Measurements from ENCODE around the gene JAK3.
"Not testable (repeated sequence)": the region's sequence is repeated elsewhere in the genome, so short reads cannot be mapped to it uniquely, and the experiment has no call there.

JAK3 gene

DNA sequence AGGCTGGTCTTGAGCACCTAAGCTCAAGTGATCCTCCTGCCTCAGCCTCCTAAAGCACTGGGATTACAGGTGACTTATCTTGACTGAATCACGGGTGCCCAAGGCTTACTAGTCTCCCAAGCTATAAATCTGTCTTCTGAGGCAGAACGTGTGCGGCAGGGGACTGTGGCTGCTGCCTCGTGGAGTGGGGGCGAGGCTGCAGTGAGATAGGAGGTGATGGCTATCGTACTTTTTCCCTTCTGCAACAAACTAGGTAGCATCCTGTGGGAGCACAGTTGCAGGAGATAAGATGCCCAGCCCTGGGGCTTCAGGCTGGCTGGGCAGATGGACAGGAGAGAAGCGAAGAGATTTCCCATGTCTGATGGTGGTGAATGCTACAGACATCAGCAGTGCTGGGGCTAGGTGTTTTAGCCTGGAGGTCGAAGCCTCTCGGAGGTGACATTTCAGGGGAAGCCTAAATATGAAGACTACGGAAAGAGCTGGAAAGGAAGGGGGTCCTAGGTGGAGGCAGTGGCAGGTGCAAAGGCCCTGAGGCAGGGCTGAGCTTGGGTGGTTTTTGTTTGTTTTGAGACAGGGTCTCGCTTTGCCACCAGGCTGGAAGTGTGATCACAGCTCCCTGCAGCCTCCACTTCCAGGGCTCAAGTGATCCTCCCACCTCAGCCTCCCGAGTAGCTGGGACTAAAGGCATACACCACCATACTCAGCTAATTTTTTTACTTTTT, 45.5 kb downstream of the JAK3 start:
- DNase-seq = no peak

DNA sequence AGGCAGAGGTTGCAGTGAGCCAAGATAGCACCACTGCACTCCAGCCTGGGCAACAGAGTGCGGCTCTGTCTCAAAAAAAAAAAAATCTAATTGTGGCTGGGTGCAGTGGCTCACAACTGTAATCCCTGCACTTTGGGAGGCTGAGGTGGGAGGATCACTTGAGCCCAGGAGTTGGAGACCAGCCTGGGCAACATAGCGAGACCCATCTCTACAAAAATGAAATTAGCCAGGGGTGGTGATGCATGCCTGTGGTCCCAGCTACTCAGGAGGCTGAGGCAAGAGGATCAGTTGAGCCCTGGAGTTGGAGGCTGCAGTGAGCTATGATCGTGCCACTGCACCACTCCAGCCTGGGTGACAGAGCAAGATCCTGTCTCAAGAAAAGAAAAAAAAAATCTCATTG, 49.2 kb downstream of the JAK3 start:
- DNase-seq = not testable (repeated sequence)

DNA sequence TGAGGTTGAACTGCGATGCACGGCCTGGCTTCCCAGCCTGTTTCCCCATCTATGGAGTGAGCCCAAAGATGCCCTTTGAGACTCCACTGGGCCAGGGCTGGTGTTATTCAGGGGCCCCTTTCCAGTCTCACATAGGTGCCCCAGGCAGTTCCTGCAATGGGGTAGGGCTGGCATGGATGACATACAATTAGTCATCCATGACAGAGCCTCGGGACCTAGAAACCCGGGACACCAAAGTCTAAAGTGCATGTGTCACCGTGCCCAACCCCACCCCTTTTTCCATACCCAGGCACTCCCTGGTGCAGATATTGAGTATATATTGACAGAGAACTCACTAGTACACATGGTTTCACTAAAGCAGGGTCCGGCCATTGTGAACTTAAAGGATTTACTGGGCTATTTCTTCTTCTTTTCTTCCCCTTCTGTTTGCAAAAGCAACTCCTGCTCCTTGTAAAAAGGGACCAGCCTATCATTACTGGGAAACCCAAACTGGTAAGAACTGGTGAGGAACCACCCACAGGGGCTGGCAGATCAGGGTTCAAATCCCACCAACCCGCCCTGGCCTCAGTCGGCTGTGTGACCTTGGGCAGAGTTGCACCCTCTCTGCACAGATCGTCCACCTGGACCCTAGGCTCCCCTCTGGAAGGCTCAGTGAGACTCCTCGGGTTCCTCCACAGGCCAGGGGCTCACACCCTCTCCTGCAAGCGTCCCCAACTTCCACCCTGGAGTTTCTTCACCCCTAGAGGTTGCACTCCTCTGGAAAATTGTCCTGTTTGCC, 50.2 kb downstream of the JAK3 start:
- DNase-seq = peak; percentile 14

GRCh38 chr19:17796838-17797423, 50.9 kb downstream of the JAK3 start:
- no peak for DNase-seq

- no peak for DNase-seq
Observed at GRCh38 chr19:17796013-17796837, 51.6 kb downstream of the JAK3 start.

DNA sequence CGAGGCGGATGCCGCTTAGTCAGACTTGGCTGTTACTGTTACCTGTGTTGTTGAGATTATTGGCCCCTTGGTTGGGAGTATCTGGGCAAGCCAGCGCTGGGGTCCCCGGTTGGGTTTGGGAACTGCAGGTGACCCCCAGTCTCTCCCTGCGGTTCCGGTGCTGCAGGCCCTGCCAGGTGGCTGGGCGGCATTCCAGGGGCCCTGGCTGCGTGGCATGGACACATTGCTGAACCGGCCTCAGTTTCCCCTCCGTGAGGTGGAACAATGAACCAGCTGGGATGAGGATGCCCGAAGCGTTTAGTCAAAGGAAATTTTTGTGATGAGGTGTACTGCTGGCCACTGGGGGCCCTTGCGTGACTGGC, 52.3 kb downstream of the JAK3 start:
- no peak for DNase-seq

GRCh38 chr19:17794731-17795494, 52.9 kb downstream of the JAK3 start, which contains the start of gene B3GNT3:
TSS of gene B3GNT3 (plus strand) at chr19:17795138. CDS start at chr19:17807808, 12,670 bp downstream.
- no peak for DNase-seq

GRCh38 chr19:17794412-17794730, 53.4 kb downstream of the JAK3 start:
- no peak for DNase-seq

DNA sequence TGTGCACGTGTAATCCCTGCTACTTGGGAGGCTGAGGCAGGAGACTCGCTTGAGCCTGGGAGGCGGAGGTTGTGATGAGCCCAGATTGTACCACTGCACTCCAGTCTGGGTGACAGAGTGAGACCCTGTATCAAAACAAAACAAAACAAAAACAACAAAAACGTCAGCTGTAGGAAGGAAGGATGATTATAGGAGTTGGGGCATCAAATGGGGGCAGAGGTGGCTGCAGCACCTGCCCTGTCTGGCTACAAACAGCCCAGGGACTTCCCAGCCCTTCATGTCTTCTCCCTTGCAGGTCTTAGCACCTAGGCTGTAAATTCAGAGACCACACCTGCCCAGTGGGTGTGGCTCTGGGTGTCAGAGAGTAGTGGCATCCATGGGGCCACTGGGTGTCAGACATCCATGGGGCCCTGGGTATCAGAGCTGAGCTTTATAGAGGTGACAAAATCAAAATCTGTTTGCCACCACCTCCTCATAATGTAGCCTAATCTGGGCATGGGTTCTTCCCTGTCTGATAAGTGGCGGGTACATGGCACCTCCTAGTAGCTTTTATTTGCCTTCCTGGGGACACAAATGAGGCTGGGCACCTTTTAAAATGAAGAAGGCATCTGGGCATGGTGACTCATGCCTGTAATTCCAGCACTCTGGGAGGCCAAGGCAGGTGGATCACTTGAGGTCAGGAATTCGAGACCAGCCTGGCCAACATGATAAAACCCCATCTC, 57.6 kb downstream of the JAK3 start:
- DNase-seq = no peak

DNA sequence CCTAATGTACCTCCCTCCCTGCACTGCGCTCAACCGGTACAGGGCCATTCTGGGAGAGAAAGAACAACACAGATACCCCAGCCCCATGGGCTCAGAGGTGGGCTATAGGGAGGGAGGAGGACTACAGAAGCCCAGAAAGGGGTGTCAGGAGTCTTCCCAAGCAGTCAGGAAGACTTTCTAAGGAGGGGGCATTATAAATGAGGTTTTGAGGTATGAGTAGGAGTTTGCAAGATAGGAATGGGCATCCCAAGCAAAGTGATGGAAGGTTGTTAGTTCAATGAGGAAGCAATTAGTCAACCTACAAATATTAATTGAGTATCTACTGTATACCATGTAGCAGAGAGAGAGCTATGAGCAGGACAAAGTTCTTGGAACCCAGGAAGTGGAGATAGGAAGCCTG, 59.1 kb downstream of the JAK3 start:
- no peak for DNase-seq

DNA sequence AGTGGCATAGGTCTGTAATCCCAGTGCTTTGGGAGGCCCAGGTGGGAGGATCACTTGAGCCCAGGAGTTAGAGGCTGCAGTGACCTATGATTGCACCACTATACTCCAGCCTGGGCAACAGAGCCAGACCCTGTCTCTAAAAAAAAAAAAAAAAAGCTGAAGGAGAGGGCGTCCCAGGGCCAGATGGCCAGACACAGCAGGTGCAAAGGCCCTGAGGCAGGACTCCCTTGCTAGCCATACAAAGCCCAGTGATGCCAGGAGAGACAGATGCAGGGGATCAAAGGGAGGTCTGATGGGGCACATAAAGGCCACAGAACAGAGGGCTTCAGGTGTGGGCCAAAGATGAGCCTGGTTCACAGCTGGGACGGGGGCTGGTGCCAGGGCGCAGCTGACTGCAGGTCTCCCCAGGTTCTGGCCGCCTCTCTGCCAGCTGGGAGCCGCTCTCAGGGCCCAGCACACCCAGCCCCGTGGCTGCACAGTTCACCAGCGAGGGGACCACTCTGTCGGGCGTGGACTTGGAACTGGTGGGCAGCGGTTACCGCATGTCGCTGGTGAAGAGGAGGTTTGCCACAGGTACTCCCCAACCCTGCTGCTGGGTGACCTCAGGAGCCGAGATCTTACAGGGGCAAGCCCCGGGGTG, 60.4 kb downstream of the JAK3 start:
- no peak for DNase-seq

- DNase-seq = peak; percentile 61
Observed at GRCh38 chr19:17784201-17785008, 63.4 kb downstream of the JAK3 start.

DNA sequence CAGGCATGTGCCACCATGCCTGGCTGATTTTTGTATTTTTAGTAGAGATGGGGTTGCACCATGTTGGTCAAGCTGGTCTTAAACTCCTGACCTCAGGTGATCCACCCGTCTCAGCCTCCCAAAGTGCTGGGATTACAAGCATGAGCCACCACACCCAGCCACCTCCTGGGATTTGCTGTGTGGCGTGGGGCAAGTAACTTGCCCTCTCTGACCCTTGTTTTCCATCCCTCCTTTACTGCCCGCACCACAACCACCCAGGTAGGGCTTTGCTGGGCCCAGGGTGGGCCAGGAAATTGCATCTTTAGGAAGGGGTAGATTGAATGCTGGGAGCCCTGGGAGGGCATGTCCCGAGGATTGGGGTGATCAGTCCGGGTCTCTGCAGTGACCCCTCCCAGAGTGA, 64.1 kb downstream of the JAK3 start:
- not testable (repeated sequence) for DNase-seq

- DNase-seq = no peak
Observed at GRCh38 chr19:17780781-17781180, 67.0 kb downstream of the JAK3 start.

DNA sequence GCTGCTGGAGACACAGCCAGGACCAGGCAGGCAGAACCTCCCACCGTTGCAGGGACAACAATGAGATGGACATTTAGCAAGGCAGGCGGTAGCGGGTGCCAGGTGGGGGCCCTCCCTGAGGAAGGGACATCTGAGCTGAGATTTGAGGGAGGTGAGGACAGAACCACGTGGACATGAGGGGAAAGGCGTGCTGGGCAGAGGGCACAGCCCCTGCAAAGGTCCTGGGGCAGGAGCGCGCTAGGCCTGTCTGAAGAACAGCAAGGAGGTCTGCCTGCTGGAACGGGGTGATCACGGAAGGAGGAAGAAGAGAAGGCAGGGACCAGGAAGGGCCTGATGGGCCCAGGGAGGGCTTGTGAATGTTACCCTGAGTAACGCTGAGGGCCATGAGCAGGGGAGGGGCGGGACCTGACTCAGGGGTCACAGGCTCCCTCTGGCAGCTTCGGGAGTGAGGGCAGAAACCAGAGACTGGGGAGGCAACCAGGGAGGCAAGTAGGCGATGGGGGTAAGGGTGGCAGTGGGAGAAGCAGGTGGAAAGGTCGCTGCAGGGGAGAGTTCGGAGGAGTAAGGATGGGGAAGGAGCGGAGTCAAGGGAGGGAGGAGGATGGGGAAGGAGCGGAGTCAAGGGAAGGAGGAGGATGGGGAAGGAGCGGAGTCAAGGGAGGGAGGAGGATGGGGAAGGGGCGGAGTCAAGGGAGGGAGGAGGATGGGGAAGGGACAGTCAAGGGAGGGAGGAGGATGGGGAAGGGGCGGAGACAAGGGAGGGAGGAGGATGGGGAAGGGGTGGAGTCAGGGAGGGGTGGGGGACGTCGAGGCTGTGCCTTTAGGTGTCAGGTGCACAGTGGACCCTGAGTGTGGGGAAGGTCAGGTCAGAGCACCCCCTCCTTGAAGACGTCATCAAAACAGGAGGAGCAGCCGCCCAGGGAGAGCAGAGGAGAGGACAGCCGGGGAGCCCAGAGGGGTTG, 68.5 kb downstream of the JAK3 start:
- DNase-seq = peak; percentile 43

DNA sequence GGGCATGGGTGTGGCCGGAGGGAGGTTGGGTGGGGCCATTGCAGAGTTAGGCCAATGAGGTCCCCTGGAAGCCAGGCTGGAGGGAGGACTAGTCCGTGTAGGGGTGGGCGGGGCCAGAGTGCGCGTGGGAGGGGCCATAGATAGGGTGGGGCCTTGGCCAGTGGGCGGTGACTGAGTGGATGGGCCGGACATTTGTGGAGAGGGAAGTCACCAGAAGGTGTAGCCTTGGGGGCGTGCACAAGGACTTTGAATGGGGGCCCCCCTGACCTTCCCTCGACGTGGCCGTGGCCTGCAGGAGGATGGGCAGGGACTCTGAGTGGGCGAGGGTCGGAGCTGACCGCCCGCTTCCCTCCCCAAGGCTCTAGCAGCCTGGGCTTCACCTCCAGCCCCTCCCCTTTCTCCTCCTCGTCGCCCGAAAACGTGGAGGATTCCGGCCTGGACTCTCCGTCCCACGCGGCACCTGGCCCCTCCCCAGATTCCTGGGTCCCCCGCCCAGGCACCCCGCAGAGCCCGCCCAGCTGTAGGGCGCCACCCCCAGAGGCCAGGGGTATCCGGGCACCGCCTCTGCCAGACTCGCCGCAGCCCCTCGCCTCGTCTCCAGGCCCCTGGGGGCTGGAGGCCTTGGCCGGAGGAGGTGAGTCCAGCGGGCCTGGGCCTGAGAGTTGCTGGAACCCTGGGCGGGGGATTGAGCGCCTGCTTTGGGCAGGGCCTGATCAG, 69.4 kb downstream of the JAK3 start:
- peak; percentile 32 for DNase-seq

- DNase-seq = not testable (repeated sequence)
Observed at GRCh38 chr19:17777840-17778239, 69.9 kb downstream of the JAK3 start.

Measured in fibroblast of skin of scalp (primary cell).